Fibroblast of skin of left quadriceps (primary cell): Measurements from ENCODE around the gene PIK3AP1.
"Not testable (repeated sequence)": the region's sequence is repeated elsewhere in the genome, so short reads cannot be mapped to it uniquely, and the experiment has no call there.

Source experiments
- DNase-seq, 2 experiments: peaks; one replicate each; pipeline ENCODE4 v3.0.0-alpha.2; 2013; ENCODE audit warnings: low read depth in 2 of 2

Gene PIK3AP1

DNA sequence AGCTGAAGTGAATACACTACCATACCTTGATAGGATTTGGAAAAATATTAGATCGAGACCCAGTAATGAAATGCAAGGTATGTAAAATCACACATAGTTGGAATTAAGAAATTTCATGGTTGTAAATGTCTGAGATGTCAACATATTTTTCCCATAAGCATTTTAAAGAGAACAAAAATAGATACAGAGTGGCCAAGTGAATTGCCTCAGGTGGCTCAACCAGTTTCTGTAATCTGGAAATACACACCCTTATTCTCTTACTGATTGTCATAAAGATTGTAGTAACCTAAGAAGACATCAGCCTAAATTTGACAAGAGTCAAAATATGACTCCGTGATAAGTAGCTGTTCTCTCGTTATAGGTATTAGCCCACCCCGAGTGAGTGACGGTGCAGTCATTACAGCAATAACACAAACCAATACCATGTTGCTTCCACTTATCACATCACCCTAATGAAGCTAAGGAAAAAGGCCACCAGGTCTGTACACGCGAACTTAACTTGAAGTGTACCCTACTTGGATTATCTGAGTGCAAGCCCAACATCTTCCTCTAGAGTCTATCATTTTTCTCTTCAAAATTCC lies 23.4 kb downstream of the PIK3AP1 start:
- no peak for DNase-seq

GRCh38 chr10:96695975-96696634 lies 24.2 kb downstream of the PIK3AP1 start:
- DNase-seq = no peak

DNA sequence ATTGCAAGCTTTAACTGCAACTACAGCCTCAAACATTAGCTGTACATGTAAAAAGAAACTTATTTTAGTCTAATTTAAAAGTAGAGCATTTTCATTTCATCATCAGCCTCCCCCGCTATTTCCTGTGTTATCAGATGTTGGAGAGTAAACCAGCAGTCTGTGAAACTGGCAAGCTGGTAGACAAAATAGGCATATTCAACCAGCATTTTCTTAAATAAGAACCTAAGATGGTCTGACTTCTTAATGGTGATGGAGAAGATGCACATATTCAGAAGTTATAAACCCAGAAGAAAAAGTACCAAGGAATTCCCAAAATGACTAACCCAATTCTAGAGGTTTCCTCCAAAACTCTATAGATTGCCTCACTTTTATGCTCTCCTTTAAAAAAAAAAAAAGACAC lies 24.9 kb downstream of the PIK3AP1 start:
- no peak for DNase-seq

- DNase-seq = no peak
These were observed 26.9 kb downstream of the PIK3AP1 start for GRCh38 chr10:96693431-96693830.

DNA sequence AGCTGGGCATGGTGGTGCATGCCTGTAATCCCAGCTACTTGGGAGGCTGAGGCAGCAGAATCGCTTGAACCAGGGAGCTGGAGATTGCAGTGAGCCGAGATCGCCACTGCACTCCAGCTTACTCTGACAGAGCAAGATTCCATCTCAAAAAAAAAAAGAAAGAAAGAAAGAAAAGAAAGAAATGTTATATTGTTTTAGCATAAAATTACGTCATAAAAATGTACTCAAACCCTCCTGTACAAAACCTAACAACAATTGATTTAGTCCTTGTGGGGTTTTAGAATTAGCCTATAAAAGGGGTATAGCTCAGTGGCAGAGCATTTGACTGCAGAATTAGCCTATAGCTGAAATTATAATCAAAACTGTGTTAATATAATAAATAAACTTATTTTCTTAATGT lies 27.9 kb downstream of the PIK3AP1 start:
- DNase-seq = no peak

DNA sequence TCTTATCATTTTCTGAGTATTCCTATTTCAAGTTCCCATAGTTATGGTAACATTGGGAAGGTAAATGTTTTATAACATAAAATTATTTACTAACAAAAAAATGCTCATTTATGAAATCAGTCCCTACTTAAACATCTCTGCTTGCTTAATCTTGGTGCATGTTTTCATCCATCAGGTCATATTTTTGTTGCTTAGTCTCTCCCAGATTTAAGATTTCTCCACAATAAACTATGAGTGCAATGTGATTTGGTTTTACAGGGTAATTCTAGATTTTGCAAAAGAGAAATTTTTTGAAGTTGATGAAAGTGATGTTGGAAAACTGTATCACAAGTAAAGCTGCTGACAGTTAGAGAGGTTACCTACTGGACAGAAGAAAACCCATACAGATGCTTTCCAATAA lies 28.6 kb downstream of the PIK3AP1 start:
- DNase-seq = no peak

- DNase-seq = no peak
These were observed 29.3 kb downstream of the PIK3AP1 start for GRCh38 chr10:96690755-96691730.

- DNase-seq = no peak
These were observed 31.5 kb downstream of the PIK3AP1 start for GRCh38 chr10:96688789-96689188.

GRCh38 chr10:96687317-96688012 lies 32.8 kb downstream of the PIK3AP1 start:
- no peak for DNase-seq

GRCh38 chr10:96686514-96686913 lies 33.8 kb downstream of the PIK3AP1 start:
- DNase-seq = no peak

GRCh38 chr10:96685306-96685705 lies 35.0 kb downstream of the PIK3AP1 start:
- no peak for DNase-seq

- no peak for DNase-seq
These were observed 35.5 kb downstream of the PIK3AP1 start for GRCh38 chr10:96684826-96685225.

DNA sequence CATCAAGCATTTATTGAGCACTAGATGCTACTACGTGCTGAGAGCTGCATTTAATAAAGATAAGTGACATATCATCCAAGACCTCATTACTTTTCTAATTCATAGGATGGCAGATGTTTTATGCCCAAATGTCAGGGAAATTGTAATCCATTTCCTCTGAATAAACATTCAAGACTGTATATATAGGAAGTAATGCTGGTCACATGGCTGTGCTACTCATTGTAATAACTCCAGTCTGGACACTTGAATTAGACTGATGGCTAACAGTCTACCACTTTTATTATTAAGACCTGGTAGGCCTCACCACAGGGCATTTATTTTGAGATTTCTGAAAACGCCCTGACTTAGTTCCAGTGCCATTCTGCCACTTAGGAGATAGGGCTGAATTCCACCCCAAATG lies 36.6 kb downstream of the PIK3AP1 start:
- DNase-seq = no peak

GRCh38 chr10:96683065-96683464 lies 37.2 kb downstream of the PIK3AP1 start:
- peak; percentile 55 to 61 for DNase-seq

GRCh38 chr10:96681524-96681923 lies 38.8 kb downstream of the PIK3AP1 start:
- DNase-seq = no peak

DNA sequence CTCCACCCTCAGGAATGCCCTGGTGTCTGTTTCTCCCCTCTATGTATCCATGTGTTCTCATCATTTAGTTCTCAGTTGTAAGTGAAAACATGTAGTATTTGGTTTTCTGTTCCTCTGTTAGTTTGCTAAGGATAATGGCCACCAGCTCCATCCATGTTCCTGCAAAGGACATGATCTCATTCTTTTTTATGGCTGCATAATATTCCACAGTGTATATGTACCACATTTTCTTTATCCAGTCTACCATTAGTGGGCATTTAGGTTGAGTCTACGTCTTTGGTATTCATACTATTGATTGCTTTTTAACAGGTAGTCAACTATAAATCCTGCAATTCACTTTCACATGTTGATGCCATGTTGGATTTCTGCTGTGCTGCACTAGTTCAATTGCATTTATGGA lies 39.9 kb downstream of the PIK3AP1 start:
- not testable (repeated sequence) for DNase-seq

- no peak for DNase-seq
These were observed 41.6 kb downstream of the PIK3AP1 start for GRCh38 chr10:96678725-96679124.

DNA sequence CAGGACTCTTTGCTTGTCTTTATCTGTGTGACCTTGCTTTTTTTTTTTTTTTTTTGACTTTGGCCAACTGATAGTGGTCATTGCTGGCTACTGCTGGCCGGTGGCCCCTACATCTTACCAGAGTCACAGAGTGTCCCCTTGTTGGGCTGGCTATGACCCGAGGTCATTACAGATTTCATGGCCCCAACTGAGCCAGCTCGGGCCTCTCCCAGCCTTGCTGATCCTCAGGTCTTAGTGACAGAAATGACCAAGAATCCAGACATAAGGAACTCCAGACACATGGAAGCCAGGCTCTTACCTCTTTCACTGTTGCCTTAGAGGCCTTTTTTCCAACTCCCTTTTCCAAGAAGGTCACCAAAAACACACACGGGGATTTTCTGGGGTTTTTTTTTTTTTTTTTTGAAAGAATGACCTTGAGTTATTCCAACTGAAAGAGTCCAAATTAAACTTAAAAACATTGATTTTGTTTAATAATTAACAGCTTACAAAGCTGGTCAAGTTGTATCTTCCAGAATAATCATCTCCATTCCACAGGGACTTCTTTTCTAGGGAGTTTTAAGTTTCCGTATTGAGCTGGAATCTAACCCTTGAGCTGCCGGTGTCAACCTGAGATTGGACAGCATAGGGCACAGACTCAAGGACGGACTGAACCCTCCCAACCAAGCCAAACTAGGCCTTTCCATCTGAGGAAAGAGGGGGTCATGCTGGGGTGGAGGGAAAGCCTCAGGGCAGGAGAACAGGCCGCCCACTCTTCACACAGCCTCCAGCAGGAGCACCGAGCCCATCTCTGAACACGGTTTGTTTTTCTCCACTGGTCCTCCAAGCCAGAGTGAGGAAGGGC lies 43.8 kb downstream of the PIK3AP1 start:
- no peak for DNase-seq

GRCh38 chr10:96675846-96676245 lies 44.5 kb downstream of the PIK3AP1 start:
- DNase-seq = no peak

DNA sequence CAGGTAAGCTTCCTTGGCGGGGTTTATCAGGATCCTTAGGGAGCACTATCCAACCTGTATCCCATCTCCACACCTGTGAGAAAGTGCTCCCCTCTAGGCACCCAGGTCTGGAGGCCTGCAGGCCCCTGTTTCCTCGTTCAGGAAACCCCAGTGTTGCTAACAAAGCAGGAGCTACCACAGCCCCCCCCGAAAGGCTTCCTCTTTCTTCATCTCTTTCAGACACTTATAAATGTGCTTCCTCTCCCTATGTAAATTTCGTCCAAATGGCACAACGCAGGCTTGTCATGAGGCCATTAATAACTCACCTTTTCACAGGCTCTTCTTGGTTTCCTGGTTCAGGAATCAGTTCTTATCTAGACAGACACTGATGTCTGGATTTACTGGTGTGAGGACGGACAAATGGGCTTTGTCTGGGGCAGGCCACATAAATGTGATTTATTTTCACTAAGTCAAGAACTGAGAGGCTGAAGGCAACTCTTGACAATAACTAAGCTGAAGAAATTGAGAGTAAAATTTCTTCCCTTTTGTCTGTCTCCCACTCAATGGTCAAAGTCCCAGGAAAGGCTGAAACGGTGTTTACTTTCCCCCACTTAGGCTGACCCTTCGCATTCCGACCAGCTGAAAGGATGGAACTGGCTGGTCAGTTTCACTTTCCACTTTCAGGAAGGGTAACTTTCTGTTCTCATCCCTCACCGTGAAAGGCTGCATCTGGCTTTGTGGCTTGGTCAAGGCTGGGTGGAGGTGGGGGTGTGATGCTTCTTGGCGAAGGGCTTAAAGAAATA lies 46.8 kb downstream of the PIK3AP1 start:
- no peak for DNase-seq
